Calu3 (cell line): ENCODE data around the gene CNOT8. TPM values are rescaled to one million over a fixed set of nuclear protein-coding genes. Genes with fewer than 3 reads are reported as not detected.
"Not testable (repeated sequence)": the region's sequence is repeated elsewhere in the genome, so short reads cannot be mapped to it uniquely, and the experiment has no call there.

ENCODE experiments used
- BruUV-seq: library from RNA; stranded (reverse); fragments of 400-500 nt; replicated peaks from 2 replicates; lab custom pipeline; 2021; lab: Mats Ljungman, UMichigan
- CTCF ChIA-PET: fragments of 300-600 bp; sonication (Branson Sonifier 250); formaldehyde crosslinking; loops from one replicate; lab custom pipeline; 2022; ENCODE audit warnings: antibody characterized with exemption; lab: Charles Lee
- DNase-seq: peaks from one replicate; pipeline ENCODE4 v3.0.0; 2022
- H3K27ac Mint-ChIP-seq: one replicate; pipeline ENCODE4 v1.8.0; 2022; ENCODE audit warnings: mixed read lengths; ENCODE audit not compliant: unreplicated experiment
- H3K27me3 Mint-ChIP-seq: one replicate; pipeline ENCODE4 v1.8.0; 2022; ENCODE audit warnings: mixed read lengths; ENCODE audit not compliant: unreplicated experiment
- H3K36me3 Mint-ChIP-seq: one replicate; pipeline ENCODE4 v1.8.0; 2022; ENCODE audit warnings: mild to moderate bottlenecking, moderate library complexity, mixed read lengths; ENCODE audit not compliant: insufficient read depth, unreplicated experiment
- H3K4me1 Mint-ChIP-seq: one replicate; pipeline ENCODE4 v1.8.0; 2022; ENCODE audit warnings: mild to moderate bottlenecking, low read depth, mixed read lengths; ENCODE audit not compliant: unreplicated experiment
- H3K4me3 Mint-ChIP-seq: one replicate; pipeline ENCODE4 v1.8.0; 2022; ENCODE audit warnings: mild to moderate bottlenecking, low read depth, moderate library complexity, mixed read lengths; ENCODE audit not compliant: unreplicated experiment
- H3K9me3 Mint-ChIP-seq: one replicate; pipeline ENCODE4 v1.8.0; 2022; ENCODE audit warnings: low read depth, mixed read lengths; ENCODE audit not compliant: unreplicated experiment
- intact Hi-C: fragments of 100-400 bp; cut with micrococcal nuclease; formaldehyde crosslinking; loops from one replicate; pipeline ENCODE4 v1.10.0; 2022; ENCODE audit not compliant: unreplicated experiment
- total RNA-seq: library from RNA; stranded (reverse); gene quantifications from 2 replicates; pipeline ENCODE4 v1.2.3, GENCODE V29; 2022
- TF ChIP-seq, protein P1 (sequence below): fragments of 200-600 bp; IDR thresholded peaks from one replicate; pipeline ENCODE4 v1.8.0; 2022; ENCODE audit warnings: antibody characterized with exemption; ENCODE audit not compliant: unreplicated experiment

The CNOT8 gene
- total RNA-seq, 1 experiment from 2014 or later: 63.0 TPM

DNA sequence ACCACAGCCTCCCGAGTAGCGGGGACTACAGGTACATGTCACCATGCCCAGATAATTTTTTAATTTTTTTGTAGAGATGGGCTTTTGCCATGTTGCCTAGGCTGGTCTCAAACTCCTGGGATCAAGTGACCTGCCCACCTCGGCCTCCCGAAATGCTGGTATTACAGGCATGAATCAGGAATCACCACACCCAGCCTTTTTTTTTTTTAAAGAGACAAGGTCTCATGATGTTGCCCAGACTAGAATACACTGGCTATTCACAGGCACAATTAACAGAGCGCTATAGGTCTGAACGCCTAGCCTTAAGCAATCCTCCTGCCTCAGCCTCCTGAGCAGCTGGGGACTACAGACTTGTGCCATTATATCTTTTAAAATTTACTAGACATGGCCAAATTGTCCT lies 43.5 kb downstream of the CNOT8 start:
- Mint-ChIP-seq H3K4me1 (no peaks in the 10 kb centered on the region), H3K27ac (no peak overlapping the region), H3K36me3 (peaks cover 51% of the 10 kb centered on the region), H3K27me3 (no peaks in the 10 kb centered on the region), H3K4me3 (no peak overlapping the region), H3K9me3 (no peaks in the 10 kb centered on the region)
- TF ChIP-seq, protein P1, sequence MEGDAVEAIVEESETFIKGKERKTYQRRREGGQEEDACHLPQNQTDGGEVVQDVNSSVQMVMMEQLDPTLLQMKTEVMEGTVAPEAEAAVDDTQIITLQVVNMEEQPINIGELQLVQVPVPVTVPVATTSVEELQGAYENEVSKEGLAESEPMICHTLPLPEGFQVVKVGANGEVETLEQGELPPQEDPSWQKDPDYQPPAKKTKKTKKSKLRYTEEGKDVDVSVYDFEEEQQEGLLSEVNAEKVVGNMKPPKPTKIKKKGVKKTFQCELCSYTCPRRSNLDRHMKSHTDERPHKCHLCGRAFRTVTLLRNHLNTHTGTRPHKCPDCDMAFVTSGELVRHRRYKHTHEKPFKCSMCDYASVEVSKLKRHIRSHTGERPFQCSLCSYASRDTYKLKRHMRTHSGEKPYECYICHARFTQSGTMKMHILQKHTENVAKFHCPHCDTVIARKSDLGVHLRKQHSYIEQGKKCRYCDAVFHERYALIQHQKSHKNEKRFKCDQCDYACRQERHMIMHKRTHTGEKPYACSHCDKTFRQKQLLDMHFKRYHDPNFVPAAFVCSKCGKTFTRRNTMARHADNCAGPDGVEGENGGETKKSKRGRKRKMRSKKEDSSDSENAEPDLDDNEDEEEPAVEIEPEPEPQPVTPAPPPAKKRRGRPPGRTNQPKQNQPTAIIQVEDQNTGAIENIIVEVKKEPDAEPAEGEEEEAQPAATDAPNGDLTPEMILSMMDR: no peak
- no TSS peak for BruUV-seq
- DNase-seq: no peak
- CTCF ChIA-PET: no interaction called here
- intact Hi-C loops: no loop called here

DNA sequence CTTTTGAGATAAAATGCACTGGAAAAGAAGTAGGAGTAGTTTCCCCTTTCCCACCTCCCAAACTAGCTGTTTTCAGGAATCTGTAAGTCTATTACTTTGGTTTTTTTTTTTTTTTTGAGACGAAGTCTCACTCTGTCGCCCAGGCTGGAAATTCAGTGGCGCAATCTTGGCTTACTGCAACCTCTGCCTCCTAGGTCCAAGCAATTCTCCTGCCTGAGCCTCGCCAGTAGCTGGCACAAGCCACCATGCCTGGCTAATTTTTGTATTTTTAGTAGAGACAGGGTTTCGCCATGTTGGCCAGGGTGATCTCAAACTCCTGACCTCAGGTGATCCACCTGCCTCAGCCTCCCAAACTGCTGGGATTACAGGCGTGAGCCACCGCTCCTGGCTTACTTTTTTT lies 47.2 kb downstream of the CNOT8 start:
- H3K36me3 Mint-ChIP-seq: peaks cover 39% of the 10 kb centered on the region
- H3K27me3 Mint-ChIP-seq, BruUV-seq, DNase-seq, H3K4me1 Mint-ChIP-seq, H3K27ac Mint-ChIP-seq, H3K4me3 Mint-ChIP-seq, H3K9me3 Mint-ChIP-seq, intact Hi-C loops: not testable (repeated sequence)
- CTCF ChIA-PET: interaction anchor here (1.0 kb wide), 1 partner anchor 32 kb away, joined by 3 read pairs; the partner anchor contains the start of gene GEMIN5

DNA sequence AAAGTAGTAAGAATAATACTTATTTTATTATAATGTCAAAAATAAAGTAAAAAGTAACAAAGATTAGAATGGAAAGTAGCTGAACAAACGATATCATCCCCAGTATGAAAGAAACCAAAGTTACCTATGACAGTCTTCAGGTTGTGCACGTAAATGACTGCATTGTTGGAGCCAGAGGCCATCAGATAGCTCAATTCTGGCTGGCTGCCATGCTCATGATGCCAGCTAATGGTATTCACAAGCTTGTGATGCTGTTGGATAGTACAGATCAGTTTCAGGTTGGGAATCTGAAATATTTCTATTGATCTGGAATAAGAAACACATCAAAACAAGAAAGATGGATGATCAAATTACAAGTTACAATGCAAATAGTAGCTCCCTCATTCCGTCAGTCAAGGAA lies 58.4 kb downstream of the CNOT8 start:
- H3K27ac Mint-ChIP-seq: no peak overlapping the region
- no peak for DNase-seq
- no peaks in the 10 kb centered on the region for H3K4me1 Mint-ChIP-seq
- no peaks in the 10 kb centered on the region for H3K9me3 Mint-ChIP-seq
- CTCF ChIA-PET: no interaction called here
- TF ChIP-seq, protein P1: no peak
- no TSS peak for BruUV-seq
- intact Hi-C loops: no loop called here
- no peak overlapping the region for H3K4me3 Mint-ChIP-seq
- H3K27me3 Mint-ChIP-seq: no peaks in the 10 kb centered on the region
- H3K36me3 Mint-ChIP-seq: peaks cover 40% of the 10 kb centered on the region

DNA sequence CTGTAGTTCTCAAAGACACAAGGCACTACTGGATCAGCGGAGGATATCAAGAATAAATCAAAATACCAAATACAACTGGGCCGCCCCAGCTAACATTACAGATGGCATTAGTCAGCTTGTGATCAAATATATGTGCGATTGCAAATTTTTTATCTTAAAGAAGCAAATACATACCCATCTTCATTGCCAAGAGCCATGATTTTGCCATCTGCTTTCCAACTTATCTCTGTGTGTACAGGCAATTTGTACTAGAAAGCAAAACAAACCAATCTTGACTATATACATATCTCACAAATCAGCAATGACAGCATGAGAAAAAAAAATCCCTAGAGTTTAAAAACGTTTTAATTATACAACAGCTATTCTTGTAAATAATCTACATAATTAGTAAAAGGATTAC lies 59.3 kb downstream of the CNOT8 start:
- H3K4me3 Mint-ChIP-seq: no peak overlapping the region
- intact Hi-C loops: no loop called here
- no peaks in the 10 kb centered on the region for H3K9me3 Mint-ChIP-seq
- peaks cover 31% of the 10 kb centered on the region for H3K36me3 Mint-ChIP-seq
- CTCF ChIA-PET: interaction anchor here (0.7 kb wide), 1 partner anchor 633 kb away, joined by 5 read pairs; no protein-coding TSS in a partner anchor
- no TSS peak for BruUV-seq
- H3K27me3 Mint-ChIP-seq: no peaks in the 10 kb centered on the region
- no peaks in the 10 kb centered on the region for H3K4me1 Mint-ChIP-seq
- TF ChIP-seq, protein P1: no peak
- H3K27ac Mint-ChIP-seq: no peak overlapping the region
- DNase-seq: no peak
